ENCODE measurements around the gene NOS1AP.
"Not testable (repeated sequence)": the region's sequence is repeated elsewhere in the genome, so short reads cannot be mapped to it uniquely, and the experiment has no call there.

The NOS1AP gene

GRCh38 chr1:162060314-162060713 lies 9.2 kb upstream of the NOS1AP start:
- no peak for DNase-seq

- DNase-seq, result no peak
These were observed 6.9 kb upstream of the NOS1AP start for GRCh38 chr1:162062542-162063015.

GRCh38 chr1:162065016-162065415 lies 4.5 kb upstream of the NOS1AP start:
- no peak for DNase-seq

- DNase-seq, result not testable (repeated sequence)
These were observed 2.7 kb upstream of the NOS1AP start for GRCh38 chr1:162066836-162067235.

GRCh38 chr1:162067466-162067865 lies 2.0 kb upstream of the NOS1AP start:
- peak; percentile 87 for DNase-seq

- DNase-seq, result no peak
These were observed 1.2 kb upstream of the NOS1AP start for GRCh38 chr1:162068301-162068700.

GRCh38 chr1:162070094-162070748 lies 730 bp downstream of the NOS1AP start:
- DNase-seq, result peak; percentile 85

GRCh38 chr1:162070825-162071224 lies 1.3 kb downstream of the NOS1AP start:
- DNase-seq, result no peak

- peak; percentile 28 for DNase-seq
These were observed 3.2 kb downstream of the NOS1AP start for GRCh38 chr1:162072740-162073139.

- DNase-seq, result no peak
These were observed 5.0 kb downstream of the NOS1AP start for GRCh38 chr1:162074276-162075005.

- no peak for DNase-seq
These were observed 6.4 kb downstream of the NOS1AP start for GRCh38 chr1:162075862-162076261.

- DNase-seq, result no peak
These were observed 8.3 kb downstream of the NOS1AP start for GRCh38 chr1:162077648-162078299.

GRCh38 chr1:162079030-162079429 lies 9.5 kb downstream of the NOS1AP start:
- no peak for DNase-seq

GRCh38 chr1:162080472-162081015 lies 11.1 kb downstream of the NOS1AP start:
- DNase-seq, result no peak

- DNase-seq, result no peak
These were observed 11.8 kb downstream of the NOS1AP start for GRCh38 chr1:162081316-162081715.

- not testable (repeated sequence) for DNase-seq
These were observed 12.6 kb downstream of the NOS1AP start for GRCh38 chr1:162082080-162082479.

GRCh38 chr1:162083273-162083672 lies 13.8 kb downstream of the NOS1AP start:
- DNase-seq, result no peak

- no peak for DNase-seq
These were observed 16.5 kb downstream of the NOS1AP start for GRCh38 chr1:162085991-162086390.

GRCh38 chr1:162087111-162087510 lies 17.6 kb downstream of the NOS1AP start:
- DNase-seq, result no peak

GRCh38 chr1:162087574-162087973 lies 18.1 kb downstream of the NOS1AP start:
- DNase-seq, result no peak

- DNase-seq, result no peak
These were observed 18.9 kb downstream of the NOS1AP start for GRCh38 chr1:162088281-162088969.

- DNase-seq, result no peak
These were observed 20.3 kb downstream of the NOS1AP start for GRCh38 chr1:162089748-162090147.

- no peak for DNase-seq
These were observed 20.9 kb downstream of the NOS1AP start for GRCh38 chr1:162090378-162090777.
